Thyroid gland (tissue), 4 donors: ENCODE data around the gene CLK3.

Source experiments
- CTCF ChIP-seq, 6 experiments: fragments of 200-600 bp in 3 of 6; fragments of 450-650 bp in 3 of 6; sonication (generic) in 3 of 6; IDR thresholded peaks; one replicate each; pipeline ENCODE4 v1.5.1; 2016 to 2019; ENCODE audit warnings: antibody characterized with exemption in 6 of 6, mild to moderate bottlenecking in 2 of 6, inconsistent platforms in 1 of 6, moderate library complexity in 1 of 6
- POLR2A ChIP-seq, 2 donors: fragments of 450-650 bp; IDR thresholded peaks; one replicate each; pipeline ENCODE4 v1.6.1; 2017; ENCODE audit warnings: antibody characterized with exemption in 2 of 2, mild to moderate bottlenecking in 2 of 2, moderate library complexity in 1 of 2

- TF ChIP-seq CTCF (IDR thresholded peaks at IDR 0.05) = no peak
- no peak for TF ChIP-seq POLR2A (IDR thresholded peaks at IDR 0.05)
Measured at GRCh38 chr15:74669627-74670026, 54.0 kb downstream of the CLK3 start.
